HG03039 (cell line): ENCODE data around the gene CFAP74.

Experiments
- ATAC-seq: cut with Tn5 transposase; IDR thresholded peaks from one replicate; pipeline ENCODE4 v1.9.1; 2021; ENCODE audit warnings: mild to moderate bottlenecking, moderate library complexity; ENCODE audit not compliant: unreplicated experiment

The CFAP74 gene

DNA sequence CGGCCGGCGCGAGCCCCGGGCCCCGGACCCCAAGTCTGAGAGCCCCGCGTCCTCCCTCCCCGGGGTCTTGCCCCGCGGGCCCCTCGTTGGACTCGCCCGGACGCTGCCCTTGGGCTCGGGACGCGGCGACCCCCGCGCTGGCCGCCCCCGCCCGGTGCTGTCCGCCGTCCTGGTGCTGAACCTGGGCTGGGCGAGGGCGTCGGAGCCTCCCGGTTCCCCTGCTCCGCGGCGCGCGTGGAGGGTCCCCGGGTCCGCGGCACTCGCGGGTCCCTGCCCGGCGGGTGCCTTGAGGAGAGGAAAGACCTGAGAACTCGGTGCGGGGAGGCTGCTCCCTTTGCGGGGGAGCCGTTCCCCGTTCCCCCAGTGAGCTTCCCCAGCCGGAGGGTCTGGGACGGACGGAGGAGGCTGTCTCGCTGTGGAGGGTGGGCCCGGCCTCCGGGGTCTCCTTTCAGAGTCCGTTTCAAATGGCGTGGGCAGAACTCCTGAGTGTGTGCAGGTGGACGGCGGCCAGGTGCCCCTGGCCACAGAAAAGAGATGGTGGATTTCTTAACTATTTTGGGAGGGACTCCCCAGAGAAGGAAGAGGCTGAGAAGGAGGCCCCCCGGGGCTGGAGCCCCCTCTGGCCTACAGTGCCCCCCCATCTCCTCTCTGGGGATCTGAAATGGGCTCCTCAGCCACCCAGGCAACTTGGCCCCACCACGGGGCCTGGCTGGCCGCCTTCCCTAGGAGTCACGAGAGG is 16.2 kb upstream of the CFAP74 start:
- ATAC-seq = no peak

DNA sequence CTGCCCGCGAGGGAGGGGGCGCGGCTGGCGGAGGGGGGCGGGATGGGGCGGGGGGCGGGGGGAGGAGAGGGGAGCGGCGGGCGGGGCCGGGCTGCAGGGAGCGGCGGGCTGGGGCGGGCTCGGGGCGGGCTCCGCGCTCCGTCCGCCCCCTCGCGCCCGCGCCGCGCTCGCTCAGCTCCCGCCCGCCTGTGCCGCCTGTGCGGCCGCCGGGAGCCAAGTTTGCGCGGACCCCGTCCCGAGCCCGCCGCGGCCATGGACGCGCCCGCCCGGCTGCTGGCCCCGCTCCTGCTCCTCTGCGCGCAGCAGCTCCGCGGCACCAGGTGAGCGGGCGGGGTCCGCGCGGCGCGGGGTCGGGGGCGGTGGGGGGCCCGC is 15.6 kb upstream of the CFAP74 start, which contains the start of gene GABRD:
Gene GABRD (plus strand): TSS at position 174 of the 372 bp plus-strand sequence. CDS start 79 bp downstream, at position 253.
- no peak for ATAC-seq

DNA sequence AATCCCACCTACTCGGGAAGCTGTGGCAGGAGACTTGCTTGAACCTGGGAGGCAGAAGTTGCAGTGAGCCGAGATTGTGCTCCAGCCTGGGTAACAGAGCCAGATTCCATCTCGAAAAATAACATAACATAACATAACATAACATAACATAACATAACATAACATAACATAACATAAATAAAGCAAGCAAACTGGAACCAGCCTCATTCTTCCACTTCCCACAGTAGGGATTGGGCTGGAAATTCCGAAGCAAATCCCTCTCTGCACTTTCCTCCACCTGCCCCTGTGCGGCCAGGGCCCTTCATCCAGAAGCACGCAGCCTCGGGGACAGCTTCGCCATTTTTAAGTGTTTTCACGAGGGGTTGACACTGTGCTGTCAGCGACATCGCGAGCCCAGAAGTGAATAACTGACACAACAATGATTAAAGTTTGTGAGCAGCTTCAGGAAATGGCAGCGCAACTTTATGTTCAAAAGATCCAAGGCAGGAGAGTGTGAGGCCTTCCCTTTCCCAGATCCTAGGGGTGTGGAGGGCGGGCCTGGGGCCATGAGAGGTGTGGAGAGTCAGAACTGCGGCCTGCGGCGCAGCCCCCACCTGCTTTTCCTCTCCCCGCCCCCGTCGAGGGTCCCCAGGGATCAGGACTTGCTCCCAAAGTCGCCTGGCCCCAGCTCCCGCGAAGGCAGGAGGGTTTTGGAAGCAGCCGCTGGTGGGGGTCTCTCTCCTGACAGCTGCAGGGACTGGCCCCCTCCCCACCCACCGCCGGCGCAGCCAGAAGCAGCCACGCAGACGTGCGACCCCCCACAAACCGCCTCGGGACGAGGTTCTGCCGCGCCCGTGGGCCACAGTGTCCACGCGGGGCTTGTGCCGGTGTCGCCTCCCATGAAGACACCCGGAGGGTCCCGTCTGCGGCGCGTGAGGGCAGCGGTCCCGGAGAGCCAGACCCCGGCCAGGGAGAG is 14.9 kb upstream of the CFAP74 start:
- ATAC-seq = no peak

DNA sequence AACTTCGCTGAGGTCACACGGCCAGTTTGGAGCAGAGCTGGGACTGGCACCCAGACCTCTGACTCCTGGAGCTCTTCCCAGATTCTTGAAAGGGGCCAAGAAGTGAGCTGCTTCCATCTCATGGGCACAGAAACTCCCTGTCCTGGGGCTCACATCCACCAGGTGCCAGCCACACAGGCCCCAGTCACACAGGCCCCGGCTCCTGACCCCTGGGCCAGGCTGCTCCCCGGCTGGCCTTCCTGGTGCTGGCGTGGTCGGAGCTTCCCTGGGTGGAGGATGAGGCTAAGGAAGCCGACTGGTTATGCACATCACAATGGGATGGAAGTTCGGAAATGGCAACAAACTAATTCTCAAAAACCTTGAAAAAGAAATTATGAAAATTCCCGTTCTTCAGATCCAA is 12.5 kb upstream of the CFAP74 start:
- ATAC-seq = no peak

DNA sequence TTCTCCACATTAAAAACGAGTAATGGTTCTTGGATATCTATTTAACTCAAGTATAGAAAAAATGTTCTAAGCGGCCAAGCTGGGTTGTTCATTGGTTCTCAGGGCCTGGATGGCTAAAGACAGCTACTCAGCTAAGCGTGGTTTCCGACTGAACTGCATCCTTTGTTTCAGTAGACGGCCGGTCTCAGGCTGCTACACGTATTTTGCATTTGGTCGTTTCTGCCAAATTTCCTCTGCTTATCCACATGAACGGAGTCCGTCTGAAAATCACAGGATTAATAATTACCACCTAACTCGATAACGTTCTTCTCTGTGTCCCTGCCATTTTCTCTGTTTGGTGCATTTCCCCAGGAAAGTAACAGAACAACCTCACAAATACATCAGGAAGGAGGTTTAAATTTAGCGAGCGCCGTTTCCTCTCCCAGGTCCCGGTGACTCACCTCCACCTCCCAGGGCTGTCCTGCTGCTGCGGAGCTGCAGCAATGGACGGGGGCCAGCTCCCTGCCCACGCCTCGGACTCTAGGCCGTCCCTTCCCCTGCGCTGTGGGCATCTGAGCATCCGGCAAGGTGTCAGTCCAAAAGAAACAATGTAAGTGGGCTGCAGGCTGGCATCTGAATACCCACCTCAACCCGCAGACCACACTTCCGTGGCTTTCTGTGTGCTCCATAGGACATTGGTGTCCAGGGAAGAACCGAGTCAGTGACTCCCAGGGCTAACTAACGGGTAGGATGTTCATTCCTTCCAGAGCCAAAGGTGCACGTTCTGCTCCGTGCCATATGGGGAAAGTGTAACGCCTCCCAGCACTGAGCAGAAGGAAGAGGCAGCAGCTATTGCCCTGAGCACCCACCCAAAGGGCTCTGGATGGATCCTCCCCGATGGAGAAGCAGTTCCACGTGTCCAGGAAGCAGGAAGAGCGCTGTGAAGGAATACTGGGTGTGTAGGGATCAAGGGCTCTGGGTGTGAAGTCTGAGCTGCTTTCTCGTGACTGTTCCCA is 11.5 kb upstream of the CFAP74 start:
- no peak for ATAC-seq

DNA sequence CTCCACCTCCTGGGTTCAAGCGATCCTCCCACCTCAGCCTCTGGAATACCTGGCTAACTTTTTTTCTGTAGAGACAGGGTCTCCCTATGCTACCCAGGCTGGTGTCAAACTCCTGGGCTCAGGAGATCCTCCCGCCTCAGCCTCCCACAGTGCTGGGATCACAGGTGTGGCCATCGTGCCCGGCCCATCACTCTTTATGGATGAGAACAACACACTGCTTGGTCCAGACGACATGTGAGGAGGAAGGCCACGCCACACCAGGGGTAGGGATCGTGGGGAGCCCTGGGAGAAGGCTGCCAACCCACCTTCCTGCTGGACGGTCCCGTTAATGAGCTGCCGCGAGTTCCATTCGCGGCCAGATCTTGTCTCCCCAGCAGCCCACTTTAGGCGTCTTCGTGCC is 10.6 kb upstream of the CFAP74 start:
- ATAC-seq = no peak

DNA sequence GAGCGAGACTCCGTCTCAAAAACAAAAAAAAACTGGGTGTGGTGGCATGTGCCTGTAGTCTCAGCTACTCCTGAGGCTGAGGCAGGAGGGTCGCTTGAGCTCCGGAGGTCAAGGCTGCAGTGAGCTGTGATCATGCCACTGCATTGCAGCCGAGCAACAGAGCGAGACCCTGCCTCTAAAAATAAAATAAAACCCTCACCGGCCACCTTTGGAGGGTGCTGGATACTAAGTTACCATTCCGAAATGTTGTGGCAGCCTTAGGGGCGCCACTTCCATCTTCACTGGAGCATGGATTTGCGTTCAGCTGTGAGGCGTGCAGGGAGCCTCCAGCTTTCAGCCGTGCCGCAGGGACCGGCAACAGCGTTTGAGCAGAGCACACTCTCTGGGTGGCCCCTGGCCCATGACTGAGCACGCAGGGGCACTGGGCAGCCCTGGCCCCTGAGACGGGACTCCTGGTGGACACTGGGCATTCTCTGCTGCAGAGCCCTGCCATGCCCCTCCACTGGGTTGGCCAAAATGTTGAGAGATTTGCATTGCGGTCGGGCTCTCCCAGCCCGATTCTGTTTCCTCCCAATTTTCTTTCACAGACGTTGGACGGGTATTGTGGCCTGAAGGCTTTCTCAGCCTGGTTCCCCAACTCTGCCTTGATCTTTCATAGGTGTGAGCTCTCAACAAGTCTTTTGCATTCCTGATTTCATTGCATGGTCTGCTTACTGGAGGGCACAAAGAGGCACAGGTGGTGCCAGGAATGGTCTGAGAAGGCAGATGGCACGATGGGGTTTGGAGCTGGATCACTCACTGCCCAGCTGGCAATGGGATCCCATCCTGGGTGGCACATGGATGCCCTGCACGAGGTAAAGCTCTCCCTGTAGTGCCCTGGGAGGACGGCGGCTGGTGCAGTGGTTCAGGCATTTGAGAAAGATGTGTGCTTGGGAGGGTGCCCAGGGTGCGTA is 5.8 kb upstream of the CFAP74 start:
- ATAC-seq = no peak

DNA sequence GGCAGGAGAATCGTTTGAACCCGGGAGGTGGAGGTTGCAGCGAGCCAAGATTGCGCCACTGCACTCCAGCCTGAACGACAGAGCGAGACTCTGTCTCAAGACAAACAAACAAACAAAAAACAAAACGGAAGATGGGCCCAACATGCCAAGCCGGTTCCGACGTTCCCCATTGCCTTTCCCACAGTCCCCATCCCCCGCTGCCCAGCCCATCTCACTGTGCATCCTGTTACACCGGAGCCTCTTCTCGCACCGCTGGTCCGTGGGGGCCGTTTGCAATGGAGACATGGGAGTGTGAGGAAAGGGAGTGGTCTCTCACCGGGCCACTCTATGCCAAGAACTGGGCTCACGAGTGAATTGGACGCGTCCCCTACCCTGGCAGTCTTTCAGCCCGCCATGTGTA is 1.3 kb upstream of the CFAP74 start:
- ATAC-seq = no peak

DNA sequence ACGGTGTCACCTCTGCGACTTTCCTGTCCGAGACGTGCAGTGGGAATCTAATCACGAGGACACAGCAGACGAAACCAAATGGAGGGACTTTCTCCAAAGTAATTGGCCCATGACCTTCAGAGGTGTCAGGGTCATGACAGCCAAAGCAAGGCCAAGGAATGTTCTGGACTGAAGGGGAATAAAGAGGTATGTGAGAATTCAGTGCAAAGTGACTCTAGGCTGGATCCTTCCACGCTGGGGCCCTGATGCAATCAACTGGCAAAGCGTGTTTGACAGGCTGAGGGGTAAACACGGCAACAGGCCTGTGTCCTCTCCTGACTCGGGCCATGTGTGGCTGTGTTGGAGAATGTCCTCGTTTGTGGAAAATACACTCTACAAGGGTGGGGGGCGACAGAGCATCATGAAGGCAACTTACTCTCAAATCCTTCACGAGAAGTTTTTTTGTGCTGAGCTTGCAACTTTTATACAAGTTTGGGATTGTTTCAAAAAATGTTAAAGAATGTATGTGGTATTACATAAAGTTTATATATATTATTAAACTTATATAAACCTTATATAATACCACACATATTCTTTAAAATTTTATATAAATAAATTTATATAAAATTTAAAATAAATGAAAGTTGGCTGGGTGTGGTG is 1.7 kb downstream of the CFAP74 start:
- ATAC-seq = no peak

DNA sequence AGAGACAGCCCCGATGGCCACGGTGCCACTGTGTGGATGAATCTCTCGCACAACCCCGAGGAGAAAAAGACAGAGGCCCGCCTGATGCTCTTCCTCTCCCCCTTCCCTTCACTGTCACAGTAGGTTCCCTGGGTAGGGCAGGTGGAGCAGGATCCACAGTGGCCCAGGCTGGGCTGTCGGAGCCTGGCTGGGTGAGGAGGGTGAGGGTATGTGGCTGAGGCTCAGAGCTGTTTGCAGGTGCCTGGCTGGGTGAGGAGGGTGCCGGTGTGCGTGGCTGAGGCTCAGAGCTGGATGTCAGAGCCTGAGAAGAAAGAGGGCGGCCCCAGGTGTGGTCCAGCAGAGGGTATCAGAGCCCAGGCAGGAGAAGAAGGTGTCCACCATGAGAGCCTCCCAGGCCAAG is 2.7 kb downstream of the CFAP74 start:
- ATAC-seq = no peak

DNA sequence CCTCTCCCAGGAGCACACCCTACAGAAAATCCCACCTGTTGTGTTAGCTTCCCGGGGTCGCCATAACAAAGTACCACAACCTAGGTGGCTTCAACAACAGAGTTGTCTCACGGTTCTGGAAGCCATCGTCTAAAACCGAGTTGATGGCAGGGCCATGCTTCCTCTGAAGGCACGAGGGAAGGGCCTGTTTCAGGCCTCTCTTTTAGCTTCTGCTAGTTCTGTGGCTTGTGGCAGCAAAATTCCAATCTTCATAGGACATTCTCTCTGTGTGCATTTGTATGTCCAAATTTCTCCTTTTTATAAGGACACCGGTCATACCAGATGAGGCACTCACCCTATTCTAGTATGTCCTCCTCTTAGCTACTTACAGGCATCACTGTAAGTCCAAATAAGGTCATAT is 3.2 kb downstream of the CFAP74 start:
- no peak for ATAC-seq

DNA sequence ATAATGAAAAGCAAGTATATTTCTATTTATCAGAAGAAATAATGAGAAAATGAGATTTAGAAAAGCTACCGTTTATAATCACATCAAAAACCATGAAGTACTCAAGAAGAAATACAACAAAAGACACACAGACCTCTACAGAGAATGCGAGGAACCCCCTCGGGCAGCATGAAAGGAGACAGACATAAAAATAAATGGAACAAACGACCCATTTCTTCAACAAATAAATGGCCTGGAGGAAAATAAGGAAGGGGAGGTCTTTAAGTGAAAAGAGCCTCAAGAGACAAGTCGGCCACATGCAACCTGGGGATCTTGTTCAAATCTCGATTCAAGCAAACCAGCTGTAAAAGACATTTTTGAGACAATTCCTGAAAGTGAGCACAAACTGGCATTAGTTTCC is 6.0 kb downstream of the CFAP74 start:
- ATAC-seq = no peak

DNA sequence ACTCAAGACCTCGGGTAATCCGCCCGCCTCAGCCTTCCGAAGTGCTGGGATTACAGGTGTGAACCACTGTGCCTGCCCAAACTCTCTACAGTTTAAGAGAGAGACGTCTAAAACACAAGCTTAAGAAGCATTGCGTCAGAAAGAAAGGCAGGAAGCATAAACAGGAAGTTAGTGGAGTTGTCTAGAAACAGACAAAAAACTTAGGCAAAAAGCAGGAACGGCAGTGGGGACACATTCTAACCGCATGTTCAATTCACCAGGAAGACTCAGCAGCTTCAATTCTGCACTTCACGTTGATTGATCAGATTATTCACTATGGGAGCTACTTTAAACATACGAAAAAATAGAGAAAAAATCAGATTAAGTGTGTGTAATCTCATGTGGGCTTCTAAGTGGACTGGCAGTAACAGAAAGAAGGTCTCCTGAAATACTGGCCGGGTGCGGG is 7.4 kb downstream of the CFAP74 start:
- ATAC-seq = no peak

DNA sequence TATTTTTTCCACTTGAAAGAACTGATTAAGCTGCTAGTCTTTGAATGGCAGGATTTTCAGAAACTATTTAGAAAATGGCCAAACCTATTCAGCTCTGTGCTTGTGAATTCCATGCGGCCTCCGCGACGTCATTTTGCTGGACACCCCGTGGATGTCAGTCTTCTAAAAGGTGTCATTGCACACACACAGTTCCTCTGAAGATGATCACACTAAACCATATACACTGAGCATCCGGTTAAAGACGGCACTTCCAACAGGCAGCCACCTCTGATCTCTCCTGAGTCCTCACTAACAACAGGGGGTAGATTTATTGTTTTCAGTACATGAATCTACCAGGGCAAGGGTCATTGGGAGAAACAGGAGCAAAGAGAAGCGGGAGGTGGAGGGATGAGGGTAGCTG is 9.1 kb downstream of the CFAP74 start:
- no peak for ATAC-seq

DNA sequence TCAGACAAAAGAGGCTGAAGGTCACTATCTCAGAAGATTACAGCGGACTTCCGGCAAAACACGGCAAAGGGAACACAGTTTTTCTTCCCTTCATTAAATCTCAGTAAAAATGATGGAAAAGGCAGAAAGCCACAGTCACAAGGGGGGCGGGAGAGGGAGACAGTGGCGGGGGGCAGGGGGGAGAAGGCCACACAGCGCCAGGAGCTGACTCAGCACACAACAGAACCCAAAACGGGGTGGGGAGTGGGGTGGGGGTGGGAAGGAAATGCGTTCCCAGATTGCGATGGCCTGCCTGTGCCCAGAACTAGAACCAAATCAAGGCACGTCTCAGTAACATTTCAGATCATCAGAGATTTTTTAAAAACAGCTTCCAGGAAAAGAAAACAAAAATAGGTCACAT is 13.4 kb downstream of the CFAP74 start:
- no peak for ATAC-seq

DNA sequence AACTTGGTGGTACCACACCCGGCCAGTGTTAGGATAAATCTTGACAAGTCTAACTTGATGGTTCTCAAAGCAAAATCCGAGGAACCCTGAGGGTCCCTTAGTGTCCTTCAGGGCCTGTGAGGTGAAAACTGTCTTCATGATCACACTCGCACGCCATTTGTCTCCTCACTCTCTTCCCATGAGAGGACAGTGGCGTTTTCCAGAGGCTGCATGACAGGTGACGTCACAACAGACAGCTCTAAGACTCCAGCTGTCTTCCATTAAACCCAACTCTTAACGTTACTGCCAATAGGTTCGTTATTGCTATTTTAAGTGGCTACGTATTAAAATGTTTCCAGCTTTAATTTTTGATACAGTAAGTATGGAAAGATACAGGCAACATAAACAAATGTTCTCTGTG is 13.8 kb downstream of the CFAP74 start:
- no peak for ATAC-seq

DNA sequence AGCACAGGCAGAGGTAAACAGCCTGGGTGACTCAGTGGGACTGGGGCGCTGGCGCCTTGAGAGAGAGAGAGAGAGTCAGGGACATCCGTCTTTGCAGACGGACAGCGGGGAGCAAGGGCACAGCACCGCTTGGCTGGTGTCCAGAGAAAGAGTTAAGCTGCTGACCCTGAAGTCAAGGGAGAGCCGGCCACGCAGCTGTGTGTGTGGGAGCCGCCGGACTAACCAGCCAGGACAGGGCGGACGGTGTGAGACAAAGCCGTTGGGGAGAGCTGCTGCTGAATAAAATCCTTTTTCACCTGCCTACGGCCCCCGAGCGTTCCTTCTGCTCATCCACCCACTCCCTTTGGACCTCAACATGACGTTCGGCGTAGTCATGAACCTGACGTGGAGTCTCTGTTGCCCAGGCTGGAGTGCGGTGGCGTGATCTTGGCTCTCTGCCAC is 14.5 kb downstream of the CFAP74 start:
- no peak for ATAC-seq

DNA sequence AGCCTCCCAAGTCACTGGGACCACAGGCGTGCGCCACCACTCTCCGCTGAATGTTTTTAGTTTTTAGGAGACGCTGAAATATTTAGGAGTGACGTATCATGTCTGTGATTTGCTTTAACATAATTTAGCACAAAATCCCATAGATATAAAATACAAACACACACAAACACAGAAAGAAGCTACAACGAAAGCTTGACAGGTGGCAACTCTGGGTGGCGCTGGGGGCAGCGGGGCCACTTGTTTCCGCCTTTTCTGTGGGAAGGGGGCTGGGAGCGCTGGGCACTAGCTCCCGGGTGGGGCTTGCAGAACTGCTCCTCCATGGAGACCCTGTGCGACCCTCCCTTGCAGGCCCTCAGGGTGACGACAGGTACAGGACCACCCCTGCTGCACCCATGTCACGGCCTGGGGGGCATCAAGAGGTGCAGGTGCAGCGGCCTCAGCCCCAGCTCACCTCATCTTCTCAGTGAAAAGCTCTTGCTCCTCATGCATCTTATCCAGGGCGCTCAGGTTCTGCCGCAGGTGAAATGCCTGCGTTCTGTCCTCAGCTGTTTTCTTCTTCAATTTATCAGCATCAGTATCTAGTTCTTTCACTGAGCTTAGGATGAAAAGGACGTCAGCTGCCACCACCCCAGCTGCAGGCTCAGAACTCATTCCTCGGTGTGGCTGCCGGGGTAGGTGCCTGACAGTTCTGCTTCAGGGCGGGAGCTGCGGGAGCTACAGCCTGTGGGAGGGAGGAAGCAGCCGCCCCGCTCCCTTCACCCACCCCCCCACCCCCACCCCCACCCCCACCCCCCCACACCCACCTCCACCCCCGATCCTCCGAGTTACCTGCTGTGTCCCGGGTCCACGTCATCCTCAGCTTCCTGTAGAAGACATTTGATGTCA is 15.3 kb downstream of the CFAP74 start:
- no peak for ATAC-seq
